SKM-1 (cell line): Measurements from ENCODE around the gene CEP131.

Experiments
- DNase-seq: peaks from one replicate; lab custom pipeline; 2025; ENCODE audit not compliant: unreplicated experiment; lab: John Stamatoyannopoulos, UW

The CEP131 gene

DNA sequence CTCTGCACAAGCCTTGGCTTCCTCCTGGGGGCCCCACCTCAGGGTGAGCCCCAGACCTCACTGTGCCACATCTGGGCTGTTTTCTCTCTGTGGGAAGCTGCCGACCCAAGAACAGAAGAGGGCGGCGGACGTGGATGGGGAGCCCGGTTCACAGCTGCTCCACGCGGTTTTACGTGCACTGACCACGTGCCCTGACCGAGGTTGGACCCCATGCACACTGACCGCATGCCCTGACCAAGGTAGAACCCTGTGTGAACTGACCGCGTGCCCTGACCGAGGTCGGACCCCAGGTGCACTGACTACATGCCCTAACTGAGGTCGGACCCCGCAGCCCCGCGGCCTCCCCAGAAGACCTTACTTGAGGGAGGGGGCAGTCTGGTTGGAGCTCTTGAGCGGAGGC, 19.6 kb downstream of the CEP131 start:
- no peak for DNase-seq

DNA sequence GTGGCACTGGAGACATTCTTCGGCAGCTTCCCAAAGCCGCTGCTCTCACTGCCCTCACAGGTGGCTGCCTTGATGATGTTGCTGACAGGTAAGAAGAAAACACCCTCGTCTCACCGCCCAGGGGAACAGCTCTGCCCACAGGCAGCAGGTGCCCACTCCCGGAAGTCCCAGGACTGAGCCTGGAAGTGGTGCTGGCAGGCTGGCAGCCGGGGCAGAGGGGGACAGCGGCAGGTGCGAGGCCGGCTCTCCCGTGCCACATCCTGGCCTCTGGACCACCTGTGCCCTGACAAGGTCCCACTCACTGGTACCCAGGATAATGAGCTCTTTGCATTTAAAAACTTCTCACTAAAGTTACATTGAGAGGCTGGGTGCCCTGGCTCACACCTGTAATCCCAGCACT, 20.4 kb downstream of the CEP131 start:
- DNase-seq = no peak

DNA sequence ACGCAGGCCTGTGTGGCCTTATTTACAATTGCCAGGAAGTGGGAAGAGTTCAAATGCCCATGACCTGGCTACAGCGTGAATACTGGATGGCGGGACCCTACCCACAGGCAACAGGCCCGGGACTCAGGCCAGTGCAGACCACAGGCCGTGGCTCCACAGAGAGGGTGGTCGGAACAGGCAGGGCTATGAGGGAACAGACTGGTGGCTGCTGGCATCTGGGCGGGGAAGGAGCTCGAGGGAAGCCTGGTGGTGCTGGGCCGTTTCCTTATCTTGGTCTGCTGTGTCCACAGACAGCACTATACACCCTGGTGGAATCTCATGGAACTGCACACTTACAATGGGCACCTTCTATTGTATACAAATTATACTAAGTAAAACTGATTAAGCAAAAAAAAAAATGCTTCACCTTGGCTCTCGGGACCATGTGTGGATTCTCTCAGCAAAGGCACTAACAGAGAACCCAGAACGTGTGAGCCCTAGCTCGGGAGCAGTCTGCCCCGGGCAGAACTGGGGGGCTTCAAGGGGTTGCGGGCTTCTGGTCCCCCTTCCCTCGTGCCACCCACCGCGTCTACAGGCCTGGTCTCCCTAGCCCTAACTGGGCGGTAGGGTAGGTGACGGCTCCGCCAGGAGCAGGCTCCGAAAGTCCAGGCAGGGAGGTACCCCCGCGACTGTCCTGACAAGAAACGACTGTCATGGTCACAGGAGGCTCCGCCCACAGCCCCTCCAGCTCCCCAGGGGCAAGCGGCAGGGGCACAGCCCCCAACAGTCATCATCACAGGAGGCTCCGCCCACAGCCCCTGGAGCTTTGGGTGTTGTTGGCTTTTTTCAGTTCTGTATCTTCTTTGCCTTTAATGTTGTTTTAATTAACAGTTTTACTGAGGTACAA, 21.8 kb downstream of the CEP131 start:
- peak; percentile 40 for DNase-seq

DNA sequence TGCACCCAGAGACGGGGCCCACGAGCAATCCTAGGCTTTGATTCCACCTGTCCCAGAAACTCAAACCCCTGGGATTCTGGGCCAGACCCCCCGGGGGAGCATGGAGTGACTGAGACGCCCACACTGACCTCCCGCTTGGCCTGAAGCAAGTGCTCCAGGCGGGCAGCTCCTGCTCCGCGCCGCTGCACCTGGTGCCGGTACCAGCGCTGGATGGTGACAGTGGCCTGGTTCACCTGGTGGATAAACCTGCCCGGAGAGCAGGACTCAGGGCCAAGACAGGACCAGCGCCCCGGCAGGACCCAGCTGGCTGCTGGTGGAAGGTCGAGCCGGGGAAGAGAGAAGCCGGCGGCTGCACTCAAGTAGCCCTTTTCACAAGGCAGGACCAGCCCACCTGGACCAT, 22.6 kb downstream of the CEP131 start:
- no peak for DNase-seq

DNA sequence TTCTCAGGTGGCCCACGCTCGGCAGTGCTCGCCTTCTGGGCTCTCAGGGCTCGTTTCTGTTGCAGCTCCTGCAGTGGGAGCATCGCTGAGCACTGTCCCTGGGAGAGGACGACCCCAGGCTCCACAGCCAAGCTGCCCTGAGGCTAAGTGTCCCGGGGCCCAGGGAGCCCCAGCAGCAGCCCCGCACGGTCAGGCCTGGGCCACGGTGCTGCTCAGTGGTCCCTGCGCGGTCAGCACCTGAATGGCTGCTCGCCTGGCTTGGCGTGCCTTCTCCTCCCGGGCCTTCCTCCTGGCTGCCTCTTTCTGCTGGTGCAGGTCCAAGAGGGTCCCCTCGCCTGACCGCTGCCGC, 23.3 kb downstream of the CEP131 start:
- no peak for DNase-seq

DNA sequence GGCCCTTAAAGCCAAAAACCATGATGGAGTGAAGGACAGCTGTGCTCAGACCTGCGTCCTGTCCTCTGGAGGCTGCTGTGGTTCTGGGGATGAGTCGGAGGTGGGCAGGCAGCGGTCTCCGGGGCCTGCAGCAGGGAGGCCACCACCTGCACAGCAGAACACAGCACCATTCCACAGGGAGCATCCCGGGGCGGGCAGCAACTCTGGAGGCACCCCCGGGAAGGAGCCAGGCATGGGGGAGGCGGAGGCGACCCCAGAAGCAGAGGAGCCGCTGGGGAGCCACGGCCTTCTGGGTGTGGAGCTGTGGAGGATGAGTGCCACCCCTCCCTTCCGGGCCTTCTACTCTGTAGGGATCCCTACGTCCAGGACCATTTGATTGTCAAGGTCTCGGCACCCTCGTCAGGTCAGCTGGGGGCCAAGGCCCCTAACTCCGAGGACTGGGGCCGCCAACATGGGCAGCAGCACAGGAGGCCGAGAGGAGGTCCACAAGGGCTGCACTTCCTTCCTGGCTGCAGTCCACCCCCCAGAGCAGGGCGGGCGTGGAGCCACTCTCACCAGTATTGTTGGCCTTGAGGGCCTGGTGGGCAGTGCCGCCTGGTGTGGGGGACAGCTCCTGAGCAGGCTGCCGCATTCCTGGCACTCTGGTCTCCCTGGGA, 23.8 kb downstream of the CEP131 start:
- DNase-seq = no peak

DNA sequence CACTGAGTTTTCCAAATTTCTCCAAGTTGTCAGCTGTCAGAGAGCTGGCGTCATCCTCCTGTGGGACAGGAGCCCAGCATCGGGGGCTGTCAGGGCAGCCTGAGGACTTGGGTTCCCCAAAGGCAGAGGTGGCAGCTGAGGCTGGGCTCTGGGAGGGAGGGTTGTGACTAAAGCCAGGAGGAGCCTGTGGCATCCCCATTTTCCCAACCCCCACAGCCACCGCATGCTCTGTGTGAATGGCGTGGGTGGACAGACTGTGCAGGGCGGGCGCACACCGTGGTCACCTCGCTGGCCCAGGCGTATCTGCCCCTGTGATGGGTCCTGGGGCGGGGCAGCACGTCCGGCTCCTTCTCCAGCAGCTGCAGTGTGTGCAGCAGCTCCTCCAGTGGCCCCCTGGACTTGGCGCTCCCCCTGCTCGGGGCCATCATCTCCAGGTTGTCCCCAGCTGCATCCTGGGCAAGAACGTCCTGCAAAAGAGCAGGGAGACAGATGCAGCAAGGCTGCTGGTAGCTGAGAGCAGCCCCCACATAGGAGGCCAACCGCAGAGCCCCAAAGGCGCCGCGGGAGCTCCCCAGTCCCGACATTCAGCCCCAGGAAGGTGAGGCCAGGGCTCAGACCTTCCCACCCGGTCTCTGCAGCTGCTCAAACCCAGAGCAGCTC, 24.8 kb downstream of the CEP131 start:
- DNase-seq = no peak

DNA sequence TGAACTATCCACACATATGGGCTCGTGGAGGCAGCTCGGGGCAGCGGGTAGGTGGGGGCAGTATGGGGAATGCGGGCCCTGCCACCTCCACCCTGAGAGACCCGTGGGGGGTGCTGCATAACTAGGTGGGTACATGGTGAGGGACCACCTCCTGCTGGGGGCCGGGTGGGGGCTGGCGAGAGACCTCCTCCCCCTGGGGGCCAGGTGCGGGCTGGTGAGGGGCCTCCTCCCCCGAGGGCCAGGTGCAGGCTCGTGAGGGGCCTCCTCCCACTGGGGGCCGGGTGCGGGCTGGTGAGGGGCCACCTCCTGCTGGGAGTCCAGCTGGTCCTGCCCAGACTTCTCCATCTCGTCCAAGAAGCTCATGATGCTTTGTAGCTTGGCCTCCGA, 25.4 kb downstream of the CEP131 start:
- DNase-seq = no peak

DNA sequence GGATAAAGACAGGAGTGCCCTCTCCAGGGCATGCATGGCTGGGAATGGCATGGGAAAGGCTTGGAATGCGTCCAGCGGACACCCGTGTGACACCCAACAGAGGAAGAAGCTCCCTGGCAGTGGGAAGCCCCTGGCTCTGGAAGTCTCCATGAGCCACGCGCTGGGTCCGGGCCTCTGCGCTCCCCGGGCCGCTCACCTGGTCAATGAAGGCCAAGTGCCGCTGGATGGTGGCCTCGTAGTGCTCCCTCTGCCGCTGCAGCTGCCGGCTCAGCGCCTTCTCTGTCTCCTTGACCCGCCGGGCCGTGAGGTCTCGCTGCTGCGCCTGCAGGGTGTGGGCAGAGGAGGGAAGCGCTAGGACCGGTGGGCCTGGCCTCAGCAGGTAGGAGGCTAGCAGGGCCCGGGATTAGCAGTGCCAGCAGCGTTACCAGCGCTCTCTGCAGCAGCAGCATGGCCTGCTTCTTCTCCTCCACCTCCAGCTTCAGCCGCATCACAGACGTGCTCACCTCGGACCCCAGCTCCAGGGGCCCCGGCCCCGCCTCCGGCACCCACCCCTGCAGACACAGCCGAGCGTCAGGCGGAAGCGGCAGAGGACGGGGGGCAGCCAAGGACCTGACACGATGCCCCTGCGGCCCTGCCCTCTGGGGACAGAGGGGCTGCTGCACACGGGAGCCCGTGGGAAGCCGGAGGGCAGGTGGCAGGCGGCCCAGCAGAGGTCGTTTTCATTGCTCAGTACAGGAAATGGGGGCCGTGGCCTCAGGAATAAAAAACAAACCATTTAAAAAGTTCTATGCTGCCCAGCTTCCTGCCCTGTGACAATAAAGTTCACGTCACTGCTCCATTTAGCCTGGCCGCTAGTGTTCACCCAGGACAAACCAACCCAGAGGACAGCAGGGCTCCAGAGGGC, 26.0 kb downstream of the CEP131 start:
- no peak for DNase-seq

DNA sequence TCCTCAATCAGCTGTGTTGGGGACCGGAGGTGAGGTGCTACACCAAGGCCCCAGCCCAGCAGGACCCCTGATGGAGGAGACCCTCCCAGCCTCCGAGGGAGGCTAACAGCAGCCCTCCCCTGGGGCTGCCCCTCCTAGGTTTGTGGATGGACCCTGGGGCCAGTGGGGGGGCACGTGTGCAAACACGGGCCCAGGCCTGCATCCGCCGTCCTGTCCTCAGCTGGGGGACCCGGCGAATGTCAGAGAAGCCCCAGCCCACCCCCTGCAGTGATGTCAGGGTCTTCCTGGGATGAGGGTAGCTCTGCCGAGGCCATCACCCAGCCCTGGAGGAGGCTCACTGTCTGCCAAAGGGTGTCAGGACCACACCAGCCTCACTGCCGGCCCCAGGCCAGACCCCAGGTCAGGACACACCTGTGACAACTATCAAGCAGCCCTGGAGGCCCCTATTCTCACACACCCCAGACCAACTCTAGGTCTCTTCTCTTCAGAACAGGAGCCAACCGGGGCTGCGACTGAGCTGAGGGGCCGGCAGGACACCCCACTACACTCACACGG, 26.7 kb downstream of the CEP131 start:
- DNase-seq = no peak

DNA sequence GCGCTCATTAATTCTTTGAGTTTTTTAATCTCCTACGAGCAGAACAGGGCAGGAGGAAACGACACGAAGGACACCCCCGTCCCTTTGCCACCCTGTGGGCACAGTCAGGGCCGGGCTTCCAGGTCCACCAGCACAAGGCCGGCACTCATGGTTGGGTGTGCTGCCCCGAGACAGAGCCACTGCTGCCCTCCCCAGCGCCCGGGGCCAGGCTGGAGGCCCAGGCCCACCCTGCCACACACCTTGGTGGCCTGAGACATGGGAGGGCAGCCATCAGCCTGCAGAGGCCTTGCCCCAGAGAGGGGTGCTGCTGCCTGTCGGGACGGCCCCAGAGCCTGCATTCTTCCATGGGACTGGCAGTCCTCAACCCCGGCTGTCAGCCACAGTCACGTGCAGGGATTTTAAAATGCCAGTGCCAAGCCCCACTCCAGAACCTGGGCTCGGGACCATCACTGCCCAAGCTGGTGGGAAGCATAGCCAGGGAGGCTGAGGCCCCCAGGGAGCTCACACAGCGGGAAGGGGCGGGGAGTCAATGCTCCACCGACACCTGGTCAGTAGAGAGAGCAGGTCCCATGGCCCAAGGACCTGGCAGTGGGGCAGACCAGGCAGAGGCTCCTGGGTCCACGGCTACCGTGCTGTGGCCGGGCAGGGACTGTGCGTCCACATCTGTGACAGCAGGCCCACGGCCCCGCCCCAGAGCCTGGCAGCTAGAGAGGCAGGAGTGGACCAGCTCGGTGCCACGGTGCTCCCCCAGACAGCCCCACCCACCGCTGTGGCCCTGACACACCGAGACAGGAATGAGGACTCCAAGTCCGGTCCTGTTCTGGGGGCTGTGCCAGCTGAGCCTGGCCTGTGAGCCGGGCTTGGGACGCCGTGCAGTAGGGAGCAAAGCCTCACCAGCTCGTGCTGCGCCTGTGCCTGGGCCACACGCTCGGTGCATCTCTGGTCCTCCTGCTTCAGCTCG, 27.5 kb downstream of the CEP131 start:
- no peak for DNase-seq

DNA sequence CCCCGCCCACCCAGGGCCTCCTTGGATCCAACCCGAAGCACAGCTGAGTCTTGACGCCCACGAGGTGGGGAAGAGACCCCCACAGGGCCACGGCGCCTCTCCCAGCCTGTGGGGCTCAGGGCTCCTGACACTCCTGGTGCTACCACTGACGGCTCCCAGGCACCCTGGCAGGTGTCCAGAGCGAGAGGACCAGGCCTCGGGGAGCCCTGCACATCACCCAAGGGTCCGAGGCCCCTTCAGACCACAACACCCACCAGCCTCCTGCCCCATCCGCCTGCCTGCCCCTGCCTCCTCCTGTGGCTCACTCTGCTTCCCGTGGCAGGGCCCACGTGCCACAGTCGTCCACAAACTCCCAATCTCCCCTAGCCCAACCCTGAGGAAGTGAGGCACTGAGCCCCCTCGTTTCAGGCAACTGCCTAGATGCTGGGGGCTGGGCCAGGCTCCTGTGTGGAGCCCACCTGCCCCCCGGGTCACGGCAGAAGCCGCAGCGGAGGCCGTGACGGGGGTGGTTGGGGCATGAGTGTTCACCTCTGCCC, 28.5 kb downstream of the CEP131 start:
- no peak for DNase-seq

DNA sequence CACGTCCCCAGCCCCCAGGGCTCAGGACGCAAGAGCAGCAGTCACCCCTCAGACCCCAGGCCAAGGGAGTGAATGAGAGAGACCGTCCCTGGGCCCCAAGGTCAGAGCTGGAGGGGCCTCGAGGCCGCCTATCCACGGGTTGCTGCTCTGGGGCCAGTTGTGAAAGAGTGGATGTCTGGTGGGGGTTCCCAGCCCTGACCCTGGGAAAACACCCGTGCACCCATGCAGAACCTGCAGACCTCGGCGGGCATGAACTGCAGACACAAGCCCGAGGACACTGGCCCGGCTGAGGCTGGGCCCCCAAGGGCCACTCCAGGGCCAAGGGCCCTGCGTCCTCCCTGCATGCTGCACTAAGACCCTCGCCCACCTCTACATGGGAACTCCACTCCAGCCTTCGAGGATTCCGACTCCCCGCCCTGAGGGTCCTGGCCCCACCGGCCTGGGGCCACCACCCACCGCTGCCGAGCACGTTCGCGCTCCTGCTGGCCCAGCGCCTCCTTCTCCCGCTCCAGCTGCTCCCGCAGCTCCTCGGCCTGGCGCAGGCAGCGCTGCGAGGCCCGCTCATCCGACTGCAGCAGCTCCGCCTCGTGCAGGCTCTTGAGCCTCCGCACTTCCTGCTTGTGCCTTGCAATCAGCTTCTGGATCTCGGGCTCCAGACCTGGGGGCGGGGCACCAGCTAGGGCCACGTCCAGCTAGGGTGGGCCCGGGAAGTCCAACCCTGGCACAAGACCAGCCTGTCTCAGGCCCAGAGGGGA, 29.1 kb downstream of the CEP131 start:
- DNase-seq = no peak

DNA sequence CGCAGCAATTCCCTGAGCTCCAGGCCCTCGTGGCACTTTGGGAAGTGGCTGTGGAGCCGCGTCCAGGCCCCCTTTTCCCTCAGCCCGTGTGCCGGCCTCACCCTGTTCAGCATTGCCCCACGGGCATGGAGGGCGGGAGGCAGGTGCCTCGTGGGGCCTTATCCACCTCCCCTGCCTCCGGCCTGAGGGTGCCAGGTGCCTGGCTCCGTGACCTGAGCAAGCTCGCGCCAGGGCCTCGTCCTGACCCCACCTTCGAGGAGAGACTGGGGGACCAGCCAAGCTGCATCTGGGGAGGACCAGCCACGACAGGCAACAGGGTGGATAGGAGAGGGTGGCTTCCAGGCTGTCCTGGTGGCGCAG, 29.7 kb downstream of the CEP131 start:
- DNase-seq = no peak

DNA sequence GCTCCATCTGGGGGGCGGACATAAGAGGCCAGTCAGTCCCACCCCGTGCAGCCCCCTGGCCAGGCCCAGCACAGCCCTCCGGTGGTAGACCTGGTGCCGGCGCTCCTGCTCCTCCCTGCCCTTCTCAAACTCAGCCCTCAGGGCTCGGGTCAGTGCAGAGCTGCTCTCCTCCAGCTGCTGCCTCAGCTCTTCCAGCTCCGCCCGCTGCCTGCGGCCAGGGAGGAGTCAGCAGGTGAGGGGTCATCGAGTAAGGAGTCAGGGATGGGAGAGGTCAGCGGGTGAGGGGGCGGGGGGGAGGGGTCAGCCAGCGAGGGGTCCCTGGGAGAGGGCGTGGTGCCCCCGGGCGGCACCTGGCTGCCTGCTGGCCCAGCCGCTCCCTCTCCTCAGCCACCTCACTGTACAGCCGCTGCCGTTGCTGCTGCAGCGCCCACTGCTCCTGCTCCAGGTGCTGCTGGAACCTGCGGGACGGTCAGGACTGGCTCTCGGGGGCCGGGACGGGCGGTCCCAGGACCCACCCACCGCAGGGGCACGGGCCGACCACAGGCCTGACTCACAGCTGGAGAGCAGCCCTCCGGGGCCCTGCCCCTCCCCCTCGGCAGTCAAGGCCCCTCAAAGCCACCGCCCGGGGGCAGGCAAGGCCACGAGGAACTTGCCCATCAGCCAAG, 30.2 kb downstream of the CEP131 start:
- DNase-seq = no peak

DNA sequence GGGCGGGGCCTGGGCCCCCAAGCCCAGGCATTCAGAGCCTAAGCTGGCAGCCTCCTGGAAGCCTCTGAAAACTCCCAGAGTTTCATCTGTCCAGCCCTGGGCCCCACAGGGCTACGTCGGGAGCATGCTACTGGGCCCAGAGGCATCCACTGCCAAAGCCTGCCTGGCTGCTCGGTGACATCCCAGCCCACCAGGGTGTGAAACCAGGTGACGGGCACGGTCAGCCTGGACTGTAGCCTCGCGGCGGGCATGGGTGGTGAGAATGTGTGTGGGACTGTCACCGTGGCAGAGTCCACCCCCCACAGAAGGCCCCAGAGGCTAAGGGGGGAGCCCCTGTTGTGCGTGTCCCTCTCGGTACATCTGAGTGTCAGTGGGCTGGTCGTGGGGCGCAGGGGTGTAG, 31.1 kb downstream of the CEP131 start:
- no peak for DNase-seq

DNA sequence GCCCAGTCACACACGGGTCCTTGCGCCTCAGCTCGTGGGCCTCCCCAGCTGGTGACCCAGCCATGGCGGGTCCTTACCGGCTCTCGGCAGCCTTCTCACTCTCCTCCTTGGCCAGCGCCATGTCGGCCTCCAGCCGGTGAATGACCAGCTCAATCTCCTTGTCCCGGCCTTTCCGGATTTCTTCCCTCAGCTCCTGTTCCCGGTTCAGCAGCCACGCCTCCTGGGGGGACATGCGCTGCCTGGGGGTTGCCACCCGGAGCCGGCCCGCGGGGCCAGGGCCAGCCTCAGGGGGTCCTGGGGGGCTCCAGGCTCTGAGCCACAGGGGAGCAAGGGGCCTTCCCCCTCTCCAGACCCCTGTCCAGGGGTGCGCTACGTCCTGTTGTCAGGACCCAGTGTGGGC, 31.6 kb downstream of the CEP131 start:
- DNase-seq = no peak

DNA sequence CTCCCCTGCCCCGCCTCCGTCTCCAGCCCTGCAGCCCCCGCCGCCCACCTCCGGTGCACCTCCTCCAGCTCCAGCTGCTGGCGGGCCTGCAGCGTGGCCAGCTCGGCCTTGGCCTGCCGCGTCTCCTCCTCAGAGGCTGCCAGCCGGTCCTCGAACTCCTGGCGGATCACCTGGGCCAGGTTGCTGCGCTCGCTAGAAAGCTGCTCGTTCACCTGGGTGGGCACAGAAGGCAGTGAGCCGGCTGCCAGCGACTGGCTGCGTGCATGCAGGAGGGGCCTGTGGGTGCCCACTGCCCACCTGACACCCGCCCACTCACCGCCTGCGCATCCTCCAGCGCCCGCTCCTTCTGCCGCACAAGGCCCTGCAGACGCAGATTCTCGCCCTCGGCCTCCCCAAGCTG, 32.2 kb downstream of the CEP131 start:
- no peak for DNase-seq
